ENCODE data around the gene CCDC50. TPM values are rescaled to one million over a fixed set of nuclear protein-coding genes. Genes with fewer than 3 reads are reported as not detected.

CCDC50 gene, protein sequence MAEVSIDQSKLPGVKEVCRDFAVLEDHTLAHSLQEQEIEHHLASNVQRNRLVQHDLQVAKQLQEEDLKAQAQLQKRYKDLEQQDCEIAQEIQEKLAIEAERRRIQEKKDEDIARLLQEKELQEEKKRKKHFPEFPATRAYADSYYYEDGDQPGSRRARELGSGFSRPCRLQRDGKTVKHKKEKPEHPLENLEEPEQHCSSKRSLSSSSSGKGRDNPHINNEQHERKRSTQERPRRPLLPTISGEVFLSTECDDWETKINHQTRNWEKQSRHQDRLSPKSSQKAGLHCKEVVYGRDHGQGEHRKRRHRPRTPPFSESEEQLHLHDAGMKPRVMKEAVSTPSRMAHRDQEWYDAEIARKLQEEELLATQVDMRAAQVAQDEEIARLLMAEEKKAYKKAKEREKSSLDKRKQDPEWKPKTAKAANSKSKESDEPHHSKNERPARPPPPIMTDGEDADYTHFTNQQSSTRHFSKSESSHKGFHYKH
- 100 to 1,000 TPM; 137 to 221 (median 160) TPM for total RNA-seq

DNA sequence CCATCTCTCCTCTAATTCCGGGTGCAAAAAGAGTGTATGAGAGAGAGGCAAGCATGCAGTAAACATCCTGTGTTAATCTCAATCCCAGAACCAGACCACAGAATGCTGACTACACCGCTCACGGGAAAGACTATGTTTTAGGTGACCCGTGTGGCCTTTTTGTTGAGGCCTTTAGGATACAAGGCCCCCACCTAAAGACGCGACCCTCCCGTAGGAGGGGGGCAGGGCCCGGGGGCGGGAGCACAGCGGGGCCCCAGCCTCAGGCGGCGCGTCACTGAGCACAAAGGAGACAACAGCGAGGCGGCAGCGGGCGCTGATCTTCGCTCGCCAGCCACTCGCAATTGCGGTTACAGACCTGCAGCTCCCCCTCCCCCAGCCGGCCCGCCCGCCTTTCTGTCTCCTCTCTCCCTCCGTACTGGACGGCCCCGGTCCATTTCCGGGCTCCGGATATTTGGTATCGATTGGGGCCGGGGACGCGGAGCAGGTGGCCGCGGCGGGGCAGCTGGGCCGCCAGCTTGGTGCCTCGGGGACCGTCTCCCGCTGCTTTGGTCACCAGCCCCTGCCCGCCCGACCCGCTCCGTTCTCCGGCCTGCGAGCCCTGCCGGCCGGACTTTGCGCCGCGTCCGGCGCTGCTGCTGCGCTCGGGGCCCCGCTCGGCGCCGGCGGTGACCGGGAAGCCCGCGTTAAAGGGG is at the start of gene CCDC50:
Gene CCDC50 (plus strand): TSS at position 433 of the 692 bp plus-strand sequence. CDS start 281 bp downstream, outside the sequence.
- TF ChIP-seq CTCF (IDR thresholded peaks at IDR 0.05; ENCODE audit: low read depth): no peak

GRCh38 chr3:191280111-191280510 is 49.1 kb upstream of the CCDC50 start:
- no peak for TF ChIP-seq CTCF (IDR thresholded peaks at IDR 0.05; ENCODE audit: low read depth)

GRCh38 chr3:191280882-191281281 is 48.3 kb upstream of the CCDC50 start:
- no peak for TF ChIP-seq CTCF (IDR thresholded peaks at IDR 0.05; ENCODE audit: low read depth)

DNA sequence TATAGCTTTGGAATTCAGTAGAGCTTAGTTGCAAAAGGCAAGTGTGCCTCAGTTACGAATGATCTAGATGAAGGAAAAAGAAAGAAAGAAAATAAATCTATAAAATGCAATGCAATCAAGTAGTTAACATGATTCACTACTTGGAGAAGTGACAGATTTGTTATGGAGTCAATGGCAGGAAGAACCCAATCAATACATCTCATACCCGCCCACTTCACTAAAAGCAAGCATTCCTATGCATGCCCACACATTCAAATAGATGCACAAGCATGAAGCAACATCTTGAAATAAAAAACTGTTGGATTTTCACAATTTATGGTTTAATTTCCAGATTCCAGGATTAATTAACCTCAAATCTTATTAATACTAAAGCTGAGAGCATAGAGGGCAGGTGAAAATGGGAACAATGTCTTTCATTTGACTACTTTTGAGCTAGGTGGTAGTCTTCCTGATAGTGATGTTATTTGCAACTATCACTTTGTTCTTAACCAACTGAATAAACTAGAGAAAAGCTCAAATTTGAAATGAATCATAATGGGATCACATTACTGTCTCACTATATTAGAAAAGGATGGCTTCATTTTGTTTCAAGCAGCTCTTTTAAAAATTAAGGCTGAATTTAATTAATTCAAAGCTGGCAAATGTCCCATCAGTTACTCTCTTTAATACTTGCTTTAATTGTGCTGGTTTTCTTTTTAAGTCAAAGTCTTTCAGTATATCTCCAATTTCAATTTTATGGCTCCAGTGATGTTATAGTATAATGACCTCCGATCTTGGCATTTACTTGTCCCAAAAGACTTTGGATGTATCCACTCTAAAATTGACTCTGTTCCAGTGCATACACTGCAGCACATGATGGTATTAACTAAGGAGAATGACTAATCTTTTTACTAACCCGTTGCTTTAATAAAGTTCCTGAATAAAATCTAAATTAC is 46.7 kb upstream of the CCDC50 start:
- no peak for TF ChIP-seq CTCF (IDR thresholded peaks at IDR 0.05; ENCODE audit: low read depth)

DNA sequence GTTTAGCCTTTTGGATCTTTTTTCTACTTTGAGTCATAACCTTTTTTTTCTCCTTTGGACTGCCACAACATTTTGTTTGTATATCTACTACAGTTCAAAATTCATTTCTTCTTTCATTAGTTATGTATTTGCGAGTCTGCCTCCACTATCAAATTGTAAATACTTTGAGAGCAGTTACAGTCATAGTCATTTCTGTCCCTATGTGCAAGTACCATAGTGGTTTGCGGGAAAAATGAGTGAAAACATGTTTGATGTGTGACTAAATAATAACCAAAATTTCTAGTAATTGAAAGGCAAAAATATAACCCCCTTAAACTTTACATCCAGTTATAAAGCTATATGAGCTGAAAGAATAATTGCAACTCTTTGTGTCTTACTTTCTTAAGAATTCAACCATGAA is 45.8 kb upstream of the CCDC50 start:
- TF ChIP-seq CTCF (IDR thresholded peaks at IDR 0.05; ENCODE audit: low read depth): no peak

DNA sequence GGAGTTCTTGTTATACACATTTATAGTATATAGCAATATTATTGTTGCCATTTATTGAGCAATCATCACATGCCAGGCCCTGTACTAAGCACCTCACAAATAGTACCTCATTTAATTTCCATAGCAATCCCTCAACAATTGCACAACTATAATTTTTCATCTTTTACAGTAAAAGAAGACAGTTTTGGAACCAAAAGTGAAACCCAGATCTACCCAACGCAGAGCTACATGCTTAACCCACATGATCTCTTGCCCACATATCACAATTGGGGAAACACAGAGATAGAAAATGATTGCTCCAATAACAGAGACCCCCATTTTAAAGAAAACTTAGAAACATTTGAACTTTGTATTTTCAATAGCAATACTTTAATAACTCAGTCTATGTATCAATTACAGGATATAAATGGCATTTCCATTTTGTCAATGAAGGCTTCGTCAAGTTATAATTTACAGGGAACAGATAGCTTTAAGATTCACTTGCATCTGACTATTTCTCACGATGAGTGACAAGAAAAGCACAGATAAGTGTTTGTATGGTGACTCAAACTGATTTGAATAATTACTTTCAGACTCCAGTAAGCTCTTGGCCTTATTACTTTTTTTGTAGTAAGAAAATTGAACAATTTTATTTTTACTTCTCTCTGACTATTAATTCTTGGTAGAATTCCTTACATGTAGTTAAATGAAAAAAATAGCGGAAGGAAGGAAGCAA is 38.7 kb upstream of the CCDC50 start:
- no peak for TF ChIP-seq CTCF (IDR thresholded peaks at IDR 0.05; ENCODE audit: low read depth)

All from subcutaneous adipose tissue (tissue), 4 donors.